ENCODE measurements around the gene MAGEA4. TPM values are rescaled to one million over a fixed set of nuclear protein-coding genes. Genes with fewer than 3 reads are reported as not detected.

MAGEA4 gene, protein sequence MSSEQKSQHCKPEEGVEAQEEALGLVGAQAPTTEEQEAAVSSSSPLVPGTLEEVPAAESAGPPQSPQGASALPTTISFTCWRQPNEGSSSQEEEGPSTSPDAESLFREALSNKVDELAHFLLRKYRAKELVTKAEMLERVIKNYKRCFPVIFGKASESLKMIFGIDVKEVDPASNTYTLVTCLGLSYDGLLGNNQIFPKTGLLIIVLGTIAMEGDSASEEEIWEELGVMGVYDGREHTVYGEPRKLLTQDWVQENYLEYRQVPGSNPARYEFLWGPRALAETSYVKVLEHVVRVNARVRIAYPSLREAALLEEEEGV
- not detected for polyA plus RNA-seq (2012; ENCODE audit: missing spikeins)

DNA sequence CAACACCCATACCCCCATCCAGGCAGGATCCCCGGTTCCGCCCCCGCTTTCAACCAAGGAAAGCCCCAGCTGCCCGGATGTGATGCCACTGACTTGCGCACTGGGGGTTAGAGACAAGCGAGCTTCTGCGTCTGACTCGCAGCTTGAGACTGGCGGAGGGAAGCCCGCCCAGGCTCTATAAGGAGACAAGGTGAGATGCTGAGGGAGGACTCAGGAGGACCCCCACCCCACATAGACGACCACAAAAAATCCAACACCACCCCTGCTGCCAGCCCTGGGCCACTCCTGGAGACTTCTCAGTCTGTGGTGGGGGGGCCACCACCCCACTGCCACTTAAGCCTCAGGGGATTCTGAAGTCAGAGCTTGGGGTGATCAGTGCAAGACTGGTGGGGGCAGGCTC, at the start of gene MAGEA4:
Gene MAGEA4 (plus strand): TSS at position 110 of the 400 bp plus-strand sequence. CDS start 10,776 bp downstream, outside the sequence.
- no peak for FAIRE-seq
- DNase-seq (ENCODE audit: insufficient read length): no peak
- TF ChIP-seq POLR2A (IDR thresholded peaks at IDR 0.05; ENCODE audit: low read depth, low read length) (no peak), POLR2AphosphoS5 (IDR thresholded peaks at IDR 0.05; ENCODE audit: low read depth, low read length) (no peak), TAF1 (IDR thresholded peaks at IDR 0.05; ENCODE audit: borderline replicate concordance, low read depth, low read length) (no peak)

DNA sequence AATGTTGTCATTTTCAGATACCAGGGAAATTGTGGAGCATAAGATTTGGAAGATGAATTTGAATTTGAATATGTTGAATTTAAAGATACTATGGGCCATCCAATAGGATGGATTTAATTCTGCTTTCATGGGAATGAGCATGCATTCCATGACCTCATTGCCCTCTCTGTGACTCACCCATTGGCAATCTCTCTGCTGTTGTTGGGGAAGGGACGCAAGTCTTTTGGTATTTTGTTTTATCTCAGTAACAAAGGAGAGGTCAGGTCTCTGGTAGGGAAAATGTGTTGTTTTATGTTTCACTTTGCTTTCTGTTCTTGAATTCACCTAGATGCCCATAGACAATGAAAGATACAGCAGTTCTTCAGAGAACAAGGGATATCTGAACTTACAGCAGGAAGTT, 42.1 kb upstream of the MAGEA4 start:
- FAIRE-seq (no peak), DNase-seq (ENCODE audit: insufficient read length) (no peak)
- TF ChIP-seq POLR2AphosphoS5 (IDR thresholded peaks at IDR 0.05; ENCODE audit: low read depth, low read length) (no peak), POLR2A (IDR thresholded peaks at IDR 0.05; ENCODE audit: low read depth, low read length) (no peak), TAF1 (IDR thresholded peaks at IDR 0.05; ENCODE audit: borderline replicate concordance, low read depth, low read length) (no peak)

DNA sequence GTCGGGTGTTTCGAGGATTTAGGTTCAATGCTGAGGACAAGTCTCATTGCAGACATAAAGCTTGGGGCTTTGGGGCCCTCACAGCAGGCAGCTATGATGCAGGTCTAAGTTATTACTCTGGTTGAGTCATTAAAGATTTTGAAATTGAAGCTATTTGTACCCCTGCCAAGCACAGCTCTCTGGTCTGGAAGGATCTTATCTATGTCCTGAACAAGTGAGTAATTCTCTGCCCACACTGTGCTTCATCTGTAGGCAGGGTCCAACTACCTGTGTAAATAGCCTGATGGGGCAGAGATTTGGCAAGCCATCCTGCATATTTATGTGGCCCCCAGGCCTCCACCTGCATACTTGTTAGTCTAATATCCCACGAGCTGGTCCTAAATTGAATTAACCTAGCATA, 41.4 kb upstream of the MAGEA4 start:
- FAIRE-seq: no peak
- no peak for DNase-seq (ENCODE audit: insufficient read length)
- TF ChIP-seq POLR2AphosphoS5 (IDR thresholded peaks at IDR 0.05; ENCODE audit: low read depth, low read length) (no peak), TAF1 (IDR thresholded peaks at IDR 0.05; ENCODE audit: borderline replicate concordance, low read depth, low read length) (no peak), POLR2A (IDR thresholded peaks at IDR 0.05; ENCODE audit: low read depth, low read length) (no peak)

DNA sequence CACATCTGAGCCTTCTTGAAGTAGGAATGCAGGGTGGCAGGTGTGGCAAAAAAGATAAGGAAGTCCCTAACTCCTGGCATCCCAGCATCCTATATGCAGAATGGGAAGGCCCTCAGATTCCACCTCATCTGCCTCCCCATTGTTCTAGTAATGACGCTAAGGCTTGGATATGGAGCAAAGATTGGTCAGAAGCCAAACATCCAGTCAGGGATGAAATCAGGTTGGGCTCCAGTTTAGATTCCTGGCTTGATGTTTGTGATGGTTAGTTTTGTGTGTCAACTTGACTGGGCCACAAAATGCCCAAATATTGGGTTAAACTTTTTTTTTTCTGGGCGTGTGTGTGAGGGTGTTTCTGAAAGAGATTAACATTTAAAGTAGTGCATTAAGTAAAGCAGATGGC, 39.6 kb upstream of the MAGEA4 start:
- no peak for FAIRE-seq
- TF ChIP-seq POLR2AphosphoS5 (IDR thresholded peaks at IDR 0.05; ENCODE audit: low read depth, low read length): no peak
- TF ChIP-seq POLR2A (IDR thresholded peaks at IDR 0.05; ENCODE audit: low read depth, low read length): no peak
- TF ChIP-seq TAF1 (IDR thresholded peaks at IDR 0.05; ENCODE audit: borderline replicate concordance, low read depth, low read length): no peak
- no peak for DNase-seq (ENCODE audit: insufficient read length)

DNA sequence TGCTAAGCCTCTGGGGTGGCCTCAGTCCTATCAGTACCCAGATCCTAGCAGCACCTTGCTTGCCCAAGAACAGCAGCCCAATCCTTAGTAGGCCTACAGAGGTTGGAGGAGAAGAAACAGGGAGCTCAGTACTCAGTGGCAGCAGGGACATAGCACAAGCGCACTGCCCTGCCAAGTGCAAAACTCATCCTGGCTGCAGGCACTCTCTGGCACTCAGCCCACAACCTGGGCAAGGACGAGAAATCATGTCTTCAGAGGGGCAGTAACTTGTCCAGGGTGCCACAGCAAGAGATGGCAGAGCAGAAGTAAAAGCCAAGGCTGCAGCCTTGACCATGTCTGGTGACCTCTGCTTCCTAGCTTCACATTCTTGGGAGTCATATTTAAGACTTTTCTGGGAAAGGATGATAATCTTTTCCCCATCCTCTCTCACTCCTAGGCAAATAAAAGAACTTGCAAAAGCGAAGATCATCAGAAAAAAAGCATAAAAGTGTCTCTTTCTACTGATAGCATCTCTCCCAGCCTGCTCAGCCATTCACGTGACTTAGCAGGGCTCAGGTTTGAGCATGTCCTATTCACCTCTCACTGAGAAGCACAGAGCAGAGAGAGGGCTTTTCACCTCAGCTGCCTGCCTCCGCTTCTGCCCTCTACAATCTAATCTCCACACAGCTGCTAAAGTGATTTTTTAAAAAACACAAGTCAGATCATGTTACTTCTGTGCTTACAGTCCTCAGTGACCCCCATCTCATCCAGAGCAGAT, 37.2 kb upstream of the MAGEA4 start:
- no peak for FAIRE-seq
- DNase-seq (ENCODE audit: insufficient read length): no peak
- TF ChIP-seq TAF1 (IDR thresholded peaks at IDR 0.05; ENCODE audit: borderline replicate concordance, low read depth, low read length) (no peak), POLR2AphosphoS5 (IDR thresholded peaks at IDR 0.05; ENCODE audit: low read depth, low read length) (no peak), POLR2A (IDR thresholded peaks at IDR 0.05; ENCODE audit: low read depth, low read length) (no peak)

DNA sequence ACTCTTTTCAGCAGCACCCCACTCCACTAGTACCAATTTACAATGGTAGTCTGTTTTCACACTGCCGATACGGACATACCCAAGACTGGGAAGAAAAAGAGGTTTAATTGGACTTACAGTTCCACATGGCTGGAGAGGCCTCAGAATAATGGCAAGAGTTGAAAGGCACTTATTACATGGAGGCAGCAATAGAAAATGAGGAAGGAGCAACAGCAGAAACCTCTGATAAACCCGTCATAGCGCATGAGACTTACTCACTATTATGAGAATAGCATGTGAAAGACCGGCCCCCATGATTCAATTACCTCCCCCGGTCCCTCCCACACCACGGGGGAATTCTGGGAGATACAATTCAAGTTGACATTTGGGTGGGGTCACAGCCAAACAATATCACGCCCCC, 34.1 kb upstream of the MAGEA4 start:
- TF ChIP-seq POLR2A (IDR thresholded peaks at IDR 0.05; ENCODE audit: low read depth, low read length): no peak
- no peak for TF ChIP-seq TAF1 (IDR thresholded peaks at IDR 0.05; ENCODE audit: borderline replicate concordance, low read depth, low read length)
- no peak for TF ChIP-seq POLR2AphosphoS5 (IDR thresholded peaks at IDR 0.05; ENCODE audit: low read depth, low read length)
- FAIRE-seq: no peak
- no peak for DNase-seq (ENCODE audit: insufficient read length)

DNA sequence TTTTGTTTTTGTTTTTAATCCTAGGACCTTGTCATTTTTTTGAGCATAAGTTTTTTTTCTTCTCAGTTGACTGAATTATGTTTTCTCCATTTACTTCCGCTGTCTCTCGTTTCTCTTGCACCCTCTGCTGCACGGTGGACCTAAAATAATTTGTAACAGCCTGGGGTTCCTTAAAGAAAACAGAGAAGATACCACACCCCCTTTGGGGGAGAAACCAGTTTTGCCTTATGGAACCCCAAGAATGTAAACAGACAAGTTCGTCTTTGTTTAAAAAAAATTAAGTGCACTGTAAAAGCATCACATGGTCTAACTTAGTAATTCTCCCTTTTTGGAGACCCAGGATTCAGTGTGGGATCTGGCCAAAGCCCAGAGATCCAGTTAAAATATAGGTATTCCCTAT, 32.8 kb upstream of the MAGEA4 start:
- FAIRE-seq (no peak), DNase-seq (ENCODE audit: insufficient read length) (no peak)
- TF ChIP-seq POLR2A (IDR thresholded peaks at IDR 0.05; ENCODE audit: low read depth, low read length) (no peak), POLR2AphosphoS5 (IDR thresholded peaks at IDR 0.05; ENCODE audit: low read depth, low read length) (no peak), TAF1 (IDR thresholded peaks at IDR 0.05; ENCODE audit: borderline replicate concordance, low read depth, low read length) (no peak)

DNA sequence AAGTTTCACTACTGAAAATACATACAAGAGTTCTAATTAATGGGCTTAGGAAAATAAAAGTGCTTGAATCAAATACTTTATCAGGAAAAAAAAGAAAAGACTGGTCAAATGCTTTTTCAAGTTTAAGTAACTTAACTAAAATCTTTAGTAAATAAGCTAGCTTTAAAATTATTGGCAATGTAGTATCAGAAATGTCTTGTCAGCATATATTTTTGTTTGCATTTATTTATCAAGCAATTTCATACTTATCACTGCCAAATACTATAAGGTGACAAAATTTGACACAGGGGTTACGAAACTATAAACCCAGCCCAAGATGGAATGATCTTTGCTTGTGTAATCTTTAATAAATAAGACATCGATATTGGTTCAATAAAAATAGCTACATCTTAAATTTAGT, 31.8 kb upstream of the MAGEA4 start:
- DNase-seq (ENCODE audit: insufficient read length): no peak
- TF ChIP-seq POLR2A (IDR thresholded peaks at IDR 0.05; ENCODE audit: low read depth, low read length) (no peak), POLR2AphosphoS5 (IDR thresholded peaks at IDR 0.05; ENCODE audit: low read depth, low read length) (no peak), TAF1 (IDR thresholded peaks at IDR 0.05; ENCODE audit: borderline replicate concordance, low read depth, low read length) (no peak)
- no peak for FAIRE-seq

DNA sequence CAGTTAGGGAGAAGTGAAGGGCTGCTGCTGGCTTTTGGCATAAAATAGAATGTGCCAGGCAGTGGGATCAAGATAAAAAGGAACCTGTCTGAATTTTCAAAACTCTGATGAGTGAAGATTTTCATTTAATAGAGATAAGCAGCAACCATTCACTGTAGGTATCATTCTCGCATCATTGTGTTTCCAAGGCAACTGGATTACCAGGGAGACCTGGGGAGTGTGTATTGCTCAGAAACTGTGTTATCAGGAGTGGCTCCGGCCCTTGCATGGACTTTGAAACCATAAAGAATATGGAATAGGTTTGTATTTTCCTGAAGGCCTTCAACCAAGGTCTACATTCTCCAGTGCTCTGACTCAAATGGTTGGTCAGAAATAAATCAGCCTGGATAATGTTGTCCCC, 23.3 kb upstream of the MAGEA4 start:
- FAIRE-seq: no peak
- no peak for DNase-seq (ENCODE audit: insufficient read length)
- TF ChIP-seq TAF1 (IDR thresholded peaks at IDR 0.05; ENCODE audit: borderline replicate concordance, low read depth, low read length) (no peak), POLR2A (IDR thresholded peaks at IDR 0.05; ENCODE audit: low read depth, low read length) (no peak), POLR2AphosphoS5 (IDR thresholded peaks at IDR 0.05; ENCODE audit: low read depth, low read length) (no peak)

DNA sequence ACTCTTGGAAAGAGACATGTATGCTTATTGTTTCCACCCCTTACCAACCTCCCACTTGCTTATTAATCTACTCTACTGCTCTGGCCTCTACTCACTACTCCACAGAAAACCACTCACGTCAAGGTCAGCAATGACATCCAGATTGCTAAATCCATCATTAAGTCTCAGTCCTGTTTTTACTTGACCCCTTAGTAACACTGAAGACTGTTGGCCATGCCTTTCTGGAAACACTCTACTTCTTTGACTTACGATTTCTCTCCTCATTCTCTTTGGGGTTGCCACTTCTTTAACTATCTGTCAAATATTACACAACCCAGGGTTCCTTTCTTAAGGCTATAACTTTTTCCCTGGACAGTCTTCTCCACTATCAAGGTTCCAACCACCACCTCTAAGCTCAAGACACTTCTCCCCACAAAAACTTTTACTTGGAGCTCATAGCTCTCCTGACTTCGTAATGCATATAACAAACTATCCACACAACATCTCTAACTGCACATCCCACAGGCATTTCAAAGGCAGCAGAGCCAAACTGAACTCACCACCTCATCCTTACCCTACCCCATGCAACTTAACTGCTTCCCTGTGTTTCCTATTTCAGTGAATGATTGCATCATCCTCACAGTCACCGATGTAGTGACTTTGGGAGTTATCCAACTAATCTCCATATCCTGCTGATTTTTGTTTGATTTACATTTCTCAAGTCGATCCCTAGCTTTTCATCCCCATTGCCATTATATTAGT, 15.8 kb upstream of the MAGEA4 start:
- no peak for DNase-seq (ENCODE audit: insufficient read length)

DNA sequence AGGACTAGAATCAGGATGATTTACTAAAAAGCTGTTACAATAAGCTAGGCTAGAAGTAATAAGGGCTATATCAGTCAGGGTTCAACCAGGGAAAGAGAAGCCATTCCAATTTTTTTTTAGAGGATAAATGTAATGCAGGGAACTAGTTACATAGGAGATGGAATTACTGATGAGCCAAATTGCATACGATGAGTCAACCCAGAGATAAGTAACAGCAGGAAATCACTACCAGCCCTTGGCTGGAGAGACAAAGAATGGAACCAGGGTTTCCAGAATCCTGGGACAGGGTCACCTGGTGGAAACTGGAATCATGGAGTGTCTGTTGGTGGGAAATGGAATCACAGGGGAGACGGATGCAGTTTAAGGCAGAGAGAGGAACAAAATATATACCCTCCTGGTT, 13.1 kb upstream of the MAGEA4 start:
- FAIRE-seq: no peak

More for the DNA sequence above, 15.8 kb upstream of the MAGEA4 start:
- TF ChIP-seq POLR2A (IDR thresholded peaks at IDR 0.05; ENCODE audit: low read depth, low read length) (no peak), TAF1 (IDR thresholded peaks at IDR 0.05; ENCODE audit: borderline replicate concordance, low read depth, low read length) (no peak), POLR2AphosphoS5 (IDR thresholded peaks at IDR 0.05; ENCODE audit: low read depth, low read length) (no peak)
- FAIRE-seq: no peak

More for the DNA sequence above, 13.1 kb upstream of the MAGEA4 start:
- TF ChIP-seq TAF1 (IDR thresholded peaks at IDR 0.05; ENCODE audit: borderline replicate concordance, low read depth, low read length) (no peak), POLR2A (IDR thresholded peaks at IDR 0.05; ENCODE audit: low read depth, low read length) (no peak), POLR2AphosphoS5 (IDR thresholded peaks at IDR 0.05; ENCODE audit: low read depth, low read length) (no peak)
- DNase-seq (ENCODE audit: insufficient read length): no peak
